ENCODE results near the gene FSTL4.

The FSTL4 gene

GRCh38 chr5:133642153-133642722 lies 29.9 kb upstream of the FSTL4 start:
- DNase-seq (no peak), ATAC-seq (ENCODE audit: insufficient read depth, low read depth) (no peak)
- H3K27me3 ChIP-seq (ENCODE audit: insufficient read depth, low read length, poor library complexity), result peaks cover 19% of the 10 kb centered on the region
- no peaks in the 10 kb centered on the region for H3K36me3 ChIP-seq (ENCODE audit: insufficient read depth, low read length)
- H3K4me2 ChIP-seq (ENCODE audit: insufficient read depth, low read length), result no peak overlapping the region
- H3K4me3 ChIP-seq (ENCODE audit: low read depth in 1 of 2, low read length in 2 of 2), result no peak overlapping the region
- no peak overlapping the region for H3K9ac ChIP-seq (ENCODE audit: low read depth, low read length)
- no peak overlapping the region for H2AFZ ChIP-seq (ENCODE audit: low read depth, low read length)
- H3K9me3 ChIP-seq (ENCODE audit: insufficient read depth, low read length, severe bottlenecking), result no peaks in the 10 kb centered on the region
- no peaks in the 10 kb centered on the region for H3K79me2 ChIP-seq (ENCODE audit: insufficient read depth, low read length)
- no peaks in the 10 kb centered on the region for H4K20me1 ChIP-seq (ENCODE audit: insufficient read depth, low read length)
- no peak overlapping the region for H3K27ac ChIP-seq (ENCODE audit: low read length)
- TF ChIP-seq, protein P1, sequence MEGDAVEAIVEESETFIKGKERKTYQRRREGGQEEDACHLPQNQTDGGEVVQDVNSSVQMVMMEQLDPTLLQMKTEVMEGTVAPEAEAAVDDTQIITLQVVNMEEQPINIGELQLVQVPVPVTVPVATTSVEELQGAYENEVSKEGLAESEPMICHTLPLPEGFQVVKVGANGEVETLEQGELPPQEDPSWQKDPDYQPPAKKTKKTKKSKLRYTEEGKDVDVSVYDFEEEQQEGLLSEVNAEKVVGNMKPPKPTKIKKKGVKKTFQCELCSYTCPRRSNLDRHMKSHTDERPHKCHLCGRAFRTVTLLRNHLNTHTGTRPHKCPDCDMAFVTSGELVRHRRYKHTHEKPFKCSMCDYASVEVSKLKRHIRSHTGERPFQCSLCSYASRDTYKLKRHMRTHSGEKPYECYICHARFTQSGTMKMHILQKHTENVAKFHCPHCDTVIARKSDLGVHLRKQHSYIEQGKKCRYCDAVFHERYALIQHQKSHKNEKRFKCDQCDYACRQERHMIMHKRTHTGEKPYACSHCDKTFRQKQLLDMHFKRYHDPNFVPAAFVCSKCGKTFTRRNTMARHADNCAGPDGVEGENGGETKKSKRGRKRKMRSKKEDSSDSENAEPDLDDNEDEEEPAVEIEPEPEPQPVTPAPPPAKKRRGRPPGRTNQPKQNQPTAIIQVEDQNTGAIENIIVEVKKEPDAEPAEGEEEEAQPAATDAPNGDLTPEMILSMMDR (IDR thresholded peaks at IDR 0.05; ENCODE audit: borderline replicate concordance, extremely low read depth, low read length, poor library complexity, severe bottlenecking), result no peak
- no peak for TF ChIP-seq EZH2 (IDR thresholded peaks at IDR 0.05; ENCODE audit: borderline replicate concordance, low read depth, low read length, severe bottlenecking)
- no peaks in the 10 kb centered on the region for H3K4me1 ChIP-seq (ENCODE audit: insufficient read depth, low read length)

DNA sequence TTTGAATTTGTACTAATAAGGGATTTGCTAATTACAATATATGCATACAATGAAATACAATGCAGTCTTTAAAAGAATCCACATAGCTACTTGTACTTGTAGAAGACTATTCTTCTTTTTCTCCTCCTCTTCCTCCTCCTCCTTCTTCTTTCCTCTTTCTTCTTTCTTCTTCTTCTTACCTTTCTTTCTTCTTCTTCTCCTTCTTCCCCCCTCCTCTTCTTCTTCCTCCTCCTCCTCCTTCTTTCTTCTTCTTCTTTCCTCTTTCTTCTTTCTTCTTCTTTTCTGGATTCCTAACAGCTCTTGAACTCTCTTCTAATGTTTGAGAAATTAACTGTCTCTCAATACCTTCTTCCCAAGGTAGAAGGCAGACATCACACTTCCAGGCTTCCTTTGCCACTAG lies 29.3 kb upstream of the FSTL4 start:
- Histone ChIP-seq H3K4me2 (ENCODE audit: insufficient read depth, low read length) (no peak overlapping the region), H3K79me2 (ENCODE audit: insufficient read depth, low read length) (no peaks in the 10 kb centered on the region), H3K36me3 (ENCODE audit: insufficient read depth, low read length) (no peaks in the 10 kb centered on the region), H3K9ac (ENCODE audit: low read depth, low read length) (no peak overlapping the region), H4K20me1 (ENCODE audit: insufficient read depth, low read length) (no peaks in the 10 kb centered on the region), H3K27ac (ENCODE audit: low read length) (no peak overlapping the region), H3K27me3 (ENCODE audit: insufficient read depth, low read length, poor library complexity) (peaks cover 20% of the 10 kb centered on the region), H3K4me3 (ENCODE audit: low read depth in 1 of 2, low read length in 2 of 2) (no peak overlapping the region), H3K9me3 (ENCODE audit: insufficient read depth, low read length, severe bottlenecking) (no peaks in the 10 kb centered on the region), H3K4me1 (ENCODE audit: insufficient read depth, low read length) (no peaks in the 10 kb centered on the region), H2AFZ (ENCODE audit: low read depth, low read length) (no peak overlapping the region)
- no peak for ATAC-seq (ENCODE audit: insufficient read depth, low read depth)
- DNase-seq, result no peak
- TF ChIP-seq, protein P1 (IDR thresholded peaks at IDR 0.05; ENCODE audit: borderline replicate concordance, extremely low read depth, low read length, poor library complexity, severe bottlenecking), result no peak
- TF ChIP-seq EZH2 (IDR thresholded peaks at IDR 0.05; ENCODE audit: borderline replicate concordance, low read depth, low read length, severe bottlenecking), result no peak

DNA sequence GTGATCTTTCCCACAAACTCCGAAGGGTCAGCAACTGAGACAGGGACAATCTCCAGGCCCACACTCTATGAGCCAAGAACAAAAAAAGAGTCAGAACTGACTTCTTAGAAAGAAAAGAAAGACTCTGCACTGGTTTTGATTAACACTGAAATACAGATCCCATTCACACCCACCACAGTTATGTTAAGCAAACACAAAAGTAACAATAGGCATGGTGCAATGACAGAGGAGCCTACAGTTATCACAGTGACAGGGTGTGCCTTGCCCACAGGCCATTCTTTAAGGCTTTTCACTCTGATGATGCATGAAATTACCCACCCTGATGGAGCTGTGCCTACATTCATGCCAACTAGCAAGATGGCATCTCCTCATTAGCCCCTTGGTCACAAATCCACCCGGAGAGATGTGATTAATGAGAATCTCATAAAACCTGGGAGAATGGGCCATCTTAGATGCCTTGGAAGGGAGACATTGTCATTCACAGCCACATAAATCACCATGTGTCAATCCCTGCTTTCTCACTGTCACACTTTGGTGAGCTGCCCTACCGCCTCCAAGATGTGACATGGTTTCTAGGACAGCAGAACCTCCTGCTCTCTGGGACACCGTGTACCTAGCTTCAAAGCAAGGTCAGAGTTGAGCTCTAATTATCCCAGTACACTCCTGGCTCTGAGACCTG lies 27.6 kb upstream of the FSTL4 start:
- Histone ChIP-seq H3K9ac (ENCODE audit: low read depth, low read length) (no peak overlapping the region), H3K27ac (ENCODE audit: low read length) (no peak overlapping the region), H4K20me1 (ENCODE audit: insufficient read depth, low read length) (no peaks in the 10 kb centered on the region), H3K27me3 (ENCODE audit: insufficient read depth, low read length, poor library complexity) (peaks cover 25% of the 10 kb centered on the region), H3K4me3 (ENCODE audit: low read depth in 1 of 2, low read length in 2 of 2) (no peak overlapping the region), H3K4me1 (ENCODE audit: insufficient read depth, low read length) (no peaks in the 10 kb centered on the region), H3K9me3 (ENCODE audit: insufficient read depth, low read length, severe bottlenecking) (no peaks in the 10 kb centered on the region), H3K4me2 (ENCODE audit: insufficient read depth, low read length) (no peak overlapping the region), H3K36me3 (ENCODE audit: insufficient read depth, low read length) (no peaks in the 10 kb centered on the region), H3K79me2 (ENCODE audit: insufficient read depth, low read length) (no peaks in the 10 kb centered on the region), H2AFZ (ENCODE audit: low read depth, low read length) (no peak overlapping the region)
- TF ChIP-seq, protein P1 (IDR thresholded peaks at IDR 0.05; ENCODE audit: borderline replicate concordance, extremely low read depth, low read length, poor library complexity, severe bottlenecking), result no peak
- TF ChIP-seq EZH2 (IDR thresholded peaks at IDR 0.05; ENCODE audit: borderline replicate concordance, low read depth, low read length, severe bottlenecking), result no peak
- DNase-seq (no peak), ATAC-seq (ENCODE audit: insufficient read depth, low read depth) (no peak)
